DOHH2 (cell line): ENCODE results near the gene VPS52.

Experiments used
- EZH2phosphoT487 ChIP-seq: fragments of 200-600 bp; sonication (generic); IDR thresholded peaks from 2 replicates; pipeline ENCODE4 v1.6.1; 2017; ENCODE audit warnings: borderline replicate concordance, mild to moderate bottlenecking, antibody characterized with exemption, low read length, moderate library complexity, mixed read lengths
- TF ChIP-seq, protein P1 (sequence below): fragments of 200-600 bp; sonication (generic); IDR thresholded peaks from one replicate; pipeline ENCODE4 v1.5.1; 2014; ENCODE audit warnings: antibody characterized with exemption, mild to moderate bottlenecking, low read depth, low read length; ENCODE audit not compliant: poor library complexity, severe bottlenecking

DNA sequence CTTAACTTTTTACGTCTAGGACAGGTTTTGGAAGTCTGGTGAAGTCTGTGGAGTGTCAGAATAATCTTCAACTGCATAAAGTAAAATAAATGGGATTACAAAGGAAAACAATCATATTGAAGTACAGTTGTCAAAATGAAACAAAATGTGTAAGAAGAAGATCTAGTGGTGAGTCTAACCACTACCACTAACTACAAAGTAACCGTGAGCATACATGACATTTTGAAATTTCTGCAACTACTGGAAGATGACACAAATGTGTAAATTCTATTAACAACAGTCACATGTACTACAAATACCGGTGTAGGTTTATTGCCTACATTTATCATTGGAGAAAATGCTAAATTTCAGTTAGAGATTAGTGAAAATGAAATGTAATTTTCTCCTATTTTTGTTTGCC lies 29.7 kb downstream of the VPS52 start:
- TF ChIP-seq, protein P1, sequence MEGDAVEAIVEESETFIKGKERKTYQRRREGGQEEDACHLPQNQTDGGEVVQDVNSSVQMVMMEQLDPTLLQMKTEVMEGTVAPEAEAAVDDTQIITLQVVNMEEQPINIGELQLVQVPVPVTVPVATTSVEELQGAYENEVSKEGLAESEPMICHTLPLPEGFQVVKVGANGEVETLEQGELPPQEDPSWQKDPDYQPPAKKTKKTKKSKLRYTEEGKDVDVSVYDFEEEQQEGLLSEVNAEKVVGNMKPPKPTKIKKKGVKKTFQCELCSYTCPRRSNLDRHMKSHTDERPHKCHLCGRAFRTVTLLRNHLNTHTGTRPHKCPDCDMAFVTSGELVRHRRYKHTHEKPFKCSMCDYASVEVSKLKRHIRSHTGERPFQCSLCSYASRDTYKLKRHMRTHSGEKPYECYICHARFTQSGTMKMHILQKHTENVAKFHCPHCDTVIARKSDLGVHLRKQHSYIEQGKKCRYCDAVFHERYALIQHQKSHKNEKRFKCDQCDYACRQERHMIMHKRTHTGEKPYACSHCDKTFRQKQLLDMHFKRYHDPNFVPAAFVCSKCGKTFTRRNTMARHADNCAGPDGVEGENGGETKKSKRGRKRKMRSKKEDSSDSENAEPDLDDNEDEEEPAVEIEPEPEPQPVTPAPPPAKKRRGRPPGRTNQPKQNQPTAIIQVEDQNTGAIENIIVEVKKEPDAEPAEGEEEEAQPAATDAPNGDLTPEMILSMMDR, result no peak
- TF ChIP-seq EZH2phosphoT487, result no peak
